Stimulated activated naive CD4-positive, alpha-beta T cell (primary cell): ENCODE measurements around the gene DUOX2.
A peak's percentile ranks its signal among the peaks of the same experiment; 100 is the strongest.
"Not testable (repeated sequence)": the region's sequence is repeated elsewhere in the genome, so short reads cannot be mapped to it uniquely, and the experiment has no call there.

Experiments
- DNase-seq, 6 experiments: peaks; one replicate each; lab custom pipeline; 2025; lab: John Stamatoyannopoulos, UW

Gene DUOX2

DNA sequence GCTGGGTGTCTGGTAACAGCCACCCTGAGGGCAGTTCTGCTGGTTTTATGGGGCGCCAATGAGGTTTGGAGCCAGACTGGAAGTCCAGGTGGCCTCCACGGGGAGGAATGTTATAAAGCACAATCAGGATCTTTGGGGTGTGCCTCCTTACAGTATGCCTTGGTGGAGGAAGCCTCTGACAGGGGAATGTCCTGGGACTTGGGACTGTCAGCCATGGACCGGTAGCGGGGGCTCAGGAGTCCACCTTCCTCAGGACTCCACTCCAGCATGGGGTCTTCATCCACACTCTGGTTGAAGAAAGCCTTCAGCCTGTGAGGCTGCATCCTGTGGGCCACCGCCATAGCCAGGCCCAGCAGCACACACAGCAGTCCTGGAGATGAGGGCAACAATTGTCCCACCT is 5.0 kb upstream of the DUOX2 start:
- DNase-seq = no peak

DNA sequence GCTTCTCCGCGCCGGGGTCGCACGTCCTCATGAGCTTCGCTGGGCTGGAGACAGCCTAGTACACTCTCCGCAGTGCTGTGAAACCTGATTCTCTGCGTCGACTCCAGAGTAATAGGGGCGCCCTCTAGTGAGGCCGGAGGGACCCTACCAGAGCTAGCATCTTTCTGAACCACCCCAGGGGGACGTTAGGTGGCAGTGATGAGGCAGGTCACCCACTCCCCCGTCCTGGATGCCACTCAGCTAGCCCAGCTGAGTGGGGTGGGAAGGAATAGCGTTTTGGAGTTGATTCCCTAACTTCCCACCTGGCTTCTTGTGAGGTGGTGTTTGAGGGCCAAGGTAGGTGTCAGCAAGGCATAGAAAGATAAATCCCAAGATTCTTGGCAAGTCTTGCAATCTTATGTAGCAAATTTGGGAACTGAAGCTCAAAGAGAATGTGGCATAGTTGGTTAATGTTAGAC is 4.2 kb upstream of the DUOX2 start:
- DNase-seq = peak; percentile 57 to 82 (median 74)

DNA sequence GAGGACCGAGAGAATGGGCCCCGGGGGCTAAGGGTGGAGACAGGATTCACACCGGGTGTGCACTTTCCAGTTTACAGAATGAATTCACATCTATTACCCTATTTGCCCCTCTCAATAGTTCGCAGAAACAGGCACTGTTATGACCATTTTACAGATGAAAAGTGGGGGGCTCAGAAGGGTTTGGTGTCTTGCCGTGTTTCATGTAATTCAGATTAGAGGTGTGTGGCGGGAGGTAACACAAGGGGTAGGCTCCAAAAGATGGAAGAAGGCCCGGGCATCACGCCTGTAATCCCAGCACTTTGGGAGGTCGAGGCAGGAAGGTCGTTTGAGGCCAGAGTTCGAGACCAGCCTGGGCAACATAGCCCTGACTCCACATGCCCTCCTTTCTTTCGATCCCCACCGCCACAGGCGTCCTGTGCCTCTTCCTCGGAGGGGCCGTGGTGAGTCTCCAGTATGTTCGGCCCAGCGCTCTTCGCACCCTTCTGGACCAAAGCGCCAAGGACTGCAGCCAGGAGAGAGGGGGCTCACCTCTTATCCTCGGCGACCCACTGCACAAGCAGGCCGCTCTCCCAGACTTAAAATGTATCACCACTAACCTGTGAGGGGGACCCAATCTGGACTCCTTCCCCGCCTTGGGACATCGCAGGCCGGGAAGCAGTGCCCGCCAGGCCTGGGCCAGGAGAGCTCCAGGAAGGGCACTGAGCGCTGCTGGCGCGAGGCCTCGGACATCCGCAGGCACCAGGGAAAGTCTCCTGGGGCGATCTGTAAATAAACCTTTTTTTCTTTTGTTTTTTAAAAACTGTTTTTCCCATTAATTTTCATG is 3.5 kb upstream of the DUOX2 start:
- DNase-seq = peak in 1 of 6 experiments; percentile 20

DNA sequence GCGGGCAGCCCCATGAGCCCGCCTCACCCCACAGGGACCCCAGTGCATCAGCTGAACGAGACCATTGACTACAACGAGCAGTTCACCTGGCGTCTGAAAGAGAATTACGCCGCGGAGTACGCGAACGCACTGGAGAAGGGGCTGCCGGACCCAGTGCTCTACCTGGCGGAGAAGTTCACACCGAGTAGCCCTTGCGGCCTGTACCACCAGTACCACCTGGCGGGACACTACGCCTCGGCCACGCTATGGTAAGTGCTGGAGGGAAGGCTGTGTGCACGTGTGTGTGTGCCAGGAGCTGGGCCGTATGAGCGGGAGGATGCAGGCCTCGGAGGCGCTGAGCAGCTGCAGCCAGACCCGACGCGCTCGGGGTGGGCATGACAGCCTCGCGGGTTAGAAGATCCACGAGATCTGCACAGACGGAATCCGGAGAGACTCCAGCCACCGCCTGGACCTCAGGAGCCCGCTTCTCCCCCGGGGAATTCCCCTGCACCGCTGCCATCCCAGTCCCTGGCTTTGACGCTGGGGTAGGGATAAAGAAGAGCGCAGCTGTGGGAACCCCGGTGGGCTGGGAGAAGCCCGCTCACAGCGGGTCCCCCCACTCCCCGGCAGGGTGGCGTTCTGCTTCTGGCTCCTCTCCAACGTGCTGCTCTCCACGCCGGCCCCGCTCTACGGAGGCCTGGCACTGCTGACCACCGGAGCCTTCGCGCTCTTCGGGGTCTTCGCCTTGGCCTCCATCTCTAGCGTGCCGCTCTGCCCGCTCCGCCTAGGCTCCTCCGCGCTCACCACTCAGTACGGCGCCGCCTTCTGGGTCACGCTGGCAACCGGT is 2.7 kb upstream of the DUOX2 start:
- DNase-seq = peak in 1 of 6 experiments; percentile 21

- no peak for DNase-seq
These were observed 2.1 kb upstream of the DUOX2 start for GRCh38 chr15:45116006-45116481.

DNA sequence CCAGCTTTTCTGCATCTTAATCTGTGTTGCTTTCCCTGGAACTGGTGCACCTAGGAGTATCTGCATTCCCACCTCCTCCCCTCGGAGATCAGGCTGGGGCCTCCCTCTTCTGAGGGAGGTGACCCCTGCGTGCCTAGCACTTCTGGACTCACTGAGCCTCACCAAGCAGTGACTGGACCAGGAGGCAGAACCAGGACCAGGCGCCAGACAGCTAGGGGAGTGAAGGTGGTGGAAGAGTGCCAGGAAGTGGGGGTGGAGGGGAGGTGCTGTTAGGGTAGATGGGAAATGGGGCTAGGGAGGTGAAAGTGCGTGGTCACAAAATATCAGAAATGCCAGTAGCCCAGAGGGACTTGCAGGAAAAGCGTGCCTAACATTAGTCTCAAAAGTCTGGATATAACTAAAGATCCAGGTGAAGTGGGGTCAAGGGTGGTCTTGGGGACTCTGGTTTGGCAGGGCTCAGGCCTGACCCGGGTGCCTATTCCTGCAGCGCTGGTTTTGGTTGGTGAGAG is 1.4 kb upstream of the DUOX2 start:
- no peak for DNase-seq

DNA sequence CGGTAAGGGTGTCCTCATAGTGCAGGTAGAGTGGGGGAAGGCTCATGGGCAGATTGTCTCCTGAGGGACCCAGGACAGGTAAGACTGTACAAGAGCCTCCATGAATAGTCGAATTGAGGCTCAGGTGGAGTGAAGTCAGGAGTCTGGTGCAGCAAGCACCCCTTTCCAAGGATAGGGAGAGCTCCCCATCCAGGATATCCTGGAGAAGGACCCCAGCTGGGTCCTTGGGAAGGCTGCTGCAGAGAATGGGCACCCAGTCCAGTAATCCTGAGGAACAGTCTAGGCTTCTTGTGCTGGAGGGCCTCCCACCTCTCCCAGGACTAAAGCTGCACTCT is 746 bp upstream of the DUOX2 start:
- DNase-seq = no peak

- no peak for DNase-seq
These were observed 487 bp downstream of the DUOX2 start for GRCh38 chr15:45113380-45113990.

DNA sequence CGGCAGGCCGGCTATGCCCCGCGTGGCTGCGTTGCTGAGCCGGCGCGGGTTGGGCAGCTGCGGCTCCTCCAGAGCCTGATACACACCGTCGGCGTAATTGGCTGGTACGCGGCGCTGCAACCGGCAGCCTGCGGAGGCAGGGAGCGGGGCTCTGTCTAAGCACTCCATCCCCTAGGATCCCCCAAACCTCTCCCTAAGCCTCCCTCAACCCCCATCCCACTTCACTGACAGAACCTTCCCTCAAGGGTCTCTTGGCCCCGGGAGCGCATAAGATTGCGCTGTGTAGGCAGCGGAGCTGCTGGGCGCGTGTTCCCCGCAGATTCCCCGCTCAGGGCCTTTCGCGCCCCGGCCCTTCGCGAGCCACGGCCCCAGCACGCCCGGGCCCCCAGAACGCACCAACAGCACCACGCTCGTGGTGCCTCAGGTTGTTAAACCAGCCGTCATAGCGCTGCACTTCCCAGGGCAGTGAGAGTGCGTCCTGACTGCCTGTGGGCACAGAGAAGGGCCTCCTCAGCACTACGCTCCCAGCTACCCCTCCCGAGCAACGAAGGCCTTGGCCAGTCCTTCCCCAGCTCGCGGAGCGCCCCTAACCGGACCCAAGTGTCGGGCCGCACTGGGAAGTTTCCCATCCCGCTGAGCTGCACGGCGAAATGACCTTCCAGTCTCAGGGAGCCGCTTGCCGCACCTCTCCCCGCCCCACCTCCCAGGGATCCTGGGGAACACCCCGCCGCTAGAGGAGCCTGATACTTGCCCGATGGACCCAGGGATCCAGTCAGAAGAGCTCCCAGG is 1.2 kb downstream of the DUOX2 start:
- DNase-seq = no peak

DNA sequence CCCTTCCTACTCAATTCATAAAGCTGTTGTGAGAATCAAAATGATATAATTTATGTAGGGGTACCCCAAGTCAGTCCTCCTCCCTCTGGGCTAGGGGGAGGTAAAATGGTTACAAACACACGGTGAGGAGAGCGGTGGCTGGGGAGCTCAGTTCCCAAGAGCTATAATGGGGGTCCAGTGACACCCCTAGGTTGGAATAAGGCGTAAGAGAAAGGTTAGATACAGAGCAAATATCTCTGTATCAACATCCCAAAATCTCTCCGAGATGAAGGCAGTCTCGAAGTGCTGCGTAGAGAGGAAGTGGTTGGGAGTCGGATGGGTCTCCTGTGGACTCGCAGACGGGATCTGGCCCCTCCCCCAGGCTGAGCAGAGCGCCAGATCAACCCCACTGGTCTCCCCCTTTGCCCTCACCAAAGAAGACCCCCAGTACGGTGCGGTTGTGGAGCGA is 1.8 kb downstream of the DUOX2 start:
- no peak for DNase-seq

DNA sequence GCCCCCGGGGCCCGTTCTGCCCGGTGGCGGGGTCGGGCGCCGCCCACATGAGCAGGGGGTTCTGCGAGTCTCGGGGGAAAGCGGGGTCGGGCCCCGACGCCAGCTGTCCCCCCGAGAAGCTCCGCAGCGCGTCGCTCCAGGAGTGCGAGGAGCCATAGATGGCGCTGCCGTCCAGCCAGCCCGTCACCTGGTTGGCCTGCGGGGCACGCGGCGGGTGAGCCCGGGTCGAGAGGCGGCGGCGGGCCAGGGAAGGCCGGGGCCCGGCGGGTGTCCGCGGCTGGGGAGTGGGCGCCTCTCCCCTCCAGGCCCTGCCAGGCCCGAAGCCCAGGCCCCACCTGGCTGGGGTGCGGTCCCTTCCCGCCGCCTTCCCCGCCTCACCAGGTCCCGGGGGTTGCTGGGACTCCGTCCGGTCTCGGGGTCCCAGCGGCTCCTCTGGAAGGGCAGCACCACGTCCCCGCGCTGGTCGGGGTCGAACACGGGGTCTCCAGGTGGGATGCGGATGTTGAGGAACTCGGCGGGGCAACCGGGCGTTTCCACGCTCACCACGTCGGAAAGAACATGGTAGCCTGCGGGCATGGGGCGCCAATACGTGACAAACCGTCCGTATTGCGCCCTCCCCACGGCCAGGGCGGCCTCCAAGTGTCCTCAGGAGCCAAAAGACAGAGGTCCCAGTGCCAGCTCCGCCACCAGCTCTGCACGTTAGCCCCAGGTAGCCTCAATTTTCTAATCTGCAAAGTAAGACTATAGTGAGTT is 2.4 kb downstream of the DUOX2 start:
- DNase-seq = no peak

DNA sequence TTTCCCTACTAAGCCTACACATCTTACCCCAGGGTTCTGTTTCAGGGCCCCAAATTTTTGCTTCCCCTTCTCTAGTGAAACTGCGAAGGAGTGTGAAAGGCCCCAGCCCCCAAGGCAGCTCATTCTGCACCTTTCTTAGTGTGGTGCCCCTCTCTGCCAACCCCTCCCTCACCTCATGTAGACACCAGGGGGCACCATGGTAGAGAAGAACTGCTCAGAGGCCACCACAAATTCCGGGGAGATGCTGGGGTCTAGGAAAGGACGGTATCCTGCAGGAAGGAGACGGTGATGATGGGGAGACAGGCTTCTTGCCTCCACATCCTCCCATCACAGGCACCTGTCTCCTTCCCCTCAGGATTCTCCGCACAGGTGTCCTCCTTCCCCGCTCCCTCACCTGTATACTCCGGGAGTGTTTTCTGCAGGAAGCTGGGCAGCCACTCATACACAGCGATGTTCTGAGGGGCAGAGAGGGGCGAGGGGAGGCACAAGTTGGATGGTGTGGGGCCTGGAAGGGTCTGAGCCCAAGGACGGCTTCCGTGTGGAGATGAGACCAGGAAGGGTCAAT is 3.6 kb downstream of the DUOX2 start:
- DNase-seq = peak in 1 of 6 experiments; percentile 7

DNA sequence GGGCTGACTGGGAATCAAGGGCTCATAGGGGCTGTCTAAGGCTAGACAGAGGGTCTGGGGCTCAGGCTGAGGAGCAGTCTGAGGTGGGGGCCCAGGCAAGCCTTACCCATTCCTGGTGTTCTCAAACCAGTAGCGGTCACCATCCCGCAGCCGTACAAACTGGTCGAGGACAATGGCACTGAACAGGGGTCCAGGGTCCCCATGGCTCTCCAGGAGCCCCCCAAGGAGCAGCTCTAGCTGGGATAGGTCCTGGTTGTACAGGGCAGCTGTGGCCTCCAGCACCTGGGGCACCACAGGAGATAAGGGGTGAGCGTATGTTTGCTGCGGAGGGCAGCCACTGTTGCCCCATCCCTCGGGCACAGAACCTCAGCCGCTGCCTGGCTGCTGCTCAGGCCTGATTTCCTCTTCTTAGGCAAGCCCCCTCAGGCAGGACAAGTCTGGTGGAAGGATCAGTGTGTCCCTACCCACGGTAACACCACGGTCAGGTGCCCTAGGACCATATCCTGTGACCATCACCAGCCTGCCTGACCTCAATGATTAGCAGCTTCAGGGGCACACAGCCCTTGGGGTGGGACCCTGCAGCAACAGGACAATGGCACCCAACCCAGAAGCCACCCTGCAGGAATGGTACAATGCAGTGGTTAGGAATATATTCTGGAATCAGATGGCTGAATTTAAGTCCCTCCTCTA is 5.9 kb downstream of the DUOX2 start:
- no peak for DNase-seq

- no peak for DNase-seq
These were observed 7.8 kb downstream of the DUOX2 start for GRCh38 chr15:45106002-45106790.

DNA sequence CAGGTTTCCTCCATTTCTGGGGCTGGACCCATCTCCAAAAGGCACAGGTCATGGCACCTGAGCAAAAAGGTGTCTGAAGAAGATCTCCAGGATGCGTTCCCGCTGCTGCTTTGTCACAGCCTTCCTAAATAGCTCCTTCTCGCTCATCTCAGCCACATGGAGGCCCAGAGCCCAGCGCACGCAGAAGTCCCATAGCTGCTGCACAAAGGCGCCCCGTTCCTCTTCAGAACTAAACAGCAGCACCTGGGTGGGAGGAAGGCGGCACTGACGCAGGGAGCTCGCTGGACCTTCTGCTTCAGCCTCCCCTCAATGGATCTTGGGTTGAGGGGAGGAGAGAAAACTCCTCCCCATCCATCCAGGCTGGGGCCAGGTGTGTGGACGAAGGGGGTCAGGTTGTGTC is 8.4 kb downstream of the DUOX2 start:
- no peak for DNase-seq

DNA sequence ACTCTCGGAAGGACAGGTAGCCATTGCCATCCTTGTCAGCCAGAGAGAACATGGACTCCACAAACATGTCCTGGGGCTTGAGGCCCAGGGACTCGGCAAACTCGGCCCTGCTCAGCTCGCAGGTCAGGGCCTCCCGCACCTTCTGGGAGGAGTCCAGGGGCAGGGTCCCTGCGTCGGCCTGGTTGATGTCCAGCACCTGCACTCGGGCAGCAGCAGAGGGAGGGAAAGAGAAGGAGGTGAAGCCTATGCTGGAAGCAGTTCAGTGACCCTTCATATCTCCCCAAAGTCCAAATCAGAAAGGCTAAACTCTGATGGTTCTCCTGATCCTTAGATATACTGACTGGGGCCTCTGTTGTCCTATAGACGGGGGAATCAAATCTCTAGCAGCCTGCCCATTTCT is 9.8 kb downstream of the DUOX2 start:
- not testable (repeated sequence) for DNase-seq

DNA sequence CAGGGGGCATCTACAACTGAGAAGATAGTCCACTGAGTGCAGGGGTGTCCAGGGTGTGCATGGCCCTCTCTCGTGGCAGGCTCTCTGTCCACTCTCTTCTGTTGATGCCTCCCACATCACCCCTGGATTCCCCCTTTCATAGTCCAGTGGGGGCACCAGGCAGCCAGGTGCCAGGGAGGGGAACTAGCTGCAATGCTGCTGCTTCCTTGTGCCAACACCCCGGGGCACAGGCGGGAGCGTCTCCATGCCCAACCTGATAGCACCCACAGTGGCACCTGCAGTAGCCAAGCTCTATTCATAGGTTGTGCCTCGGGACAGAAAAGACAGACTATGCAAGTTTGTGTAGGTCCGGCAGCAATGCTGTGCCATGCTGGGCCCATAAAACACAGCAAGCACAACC is 11.7 kb downstream of the DUOX2 start:
- DNase-seq = no peak

DNA sequence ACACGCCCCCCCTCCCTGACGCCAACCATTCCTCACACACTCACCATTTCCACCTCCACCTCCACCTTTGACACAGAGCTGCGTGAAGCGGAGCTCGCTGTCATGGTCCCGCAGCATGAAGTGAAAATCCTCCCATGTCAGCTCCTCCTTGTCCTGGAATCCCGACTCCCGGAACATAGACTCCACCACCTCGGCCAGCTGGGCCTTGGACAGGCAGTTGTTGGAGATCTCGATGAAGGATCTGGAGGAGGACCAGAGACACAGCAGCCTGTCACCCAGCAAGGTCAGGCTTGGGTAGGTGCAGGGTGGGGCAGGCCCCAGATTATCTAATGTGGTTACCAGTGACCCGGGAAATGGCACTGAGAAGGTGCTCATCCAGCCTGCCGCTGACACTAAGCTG is 12.2 kb downstream of the DUOX2 start:
- no peak for DNase-seq
